Neural progenitor cell (in vitro differentiated cells): Measurements from ENCODE around the gene ADK. TPM values are rescaled to one million over a fixed set of nuclear protein-coding genes. Genes with fewer than 3 reads are reported as not detected.

Source experiments
- DNase-seq: peaks from one replicate; pipeline ENCODE4 v3.0.0-alpha.2; 2016; ENCODE audit warnings: low spot score
- H2AFZ ChIP-seq: fragments of 200-600 bp; sonication (generic); replicated peaks from 2 replicates; pipeline ENCODE4 v1.6.1; 2016; ENCODE audit warnings: antibody characterized with exemption
- H3F3A ChIP-seq: fragments of 200-600 bp; sonication (generic); 2 replicates; pipeline ENCODE4 v1.6.1; 2016; ENCODE audit warnings: antibody characterized with exemption, low read depth
- H3K27ac ChIP-seq: fragments of 200-600 bp; sonication (generic); 2 replicates; pipeline ENCODE4 v1.5.1; 2016; ENCODE audit warnings: mild to moderate bottlenecking
- H3K27me3 ChIP-seq: fragments of 200-600 bp; sonication (generic); 2 replicates; pipeline ENCODE4 v1.6.1; 2016; ENCODE audit warnings: mild to moderate bottlenecking, moderate library complexity
- H3K36me3 ChIP-seq: fragments of 200-600 bp; sonication (generic); 2 replicates; pipeline ENCODE4 v1.5.1; 2016
- H3K4me1 ChIP-seq: fragments of 200-600 bp; sonication (generic); 2 replicates; pipeline ENCODE4 v1.6.1; 2016; ENCODE audit warnings: mixed run types
- H3K4me2 ChIP-seq: fragments of 200-600 bp; sonication (generic); 2 replicates; pipeline ENCODE4 v1.6.1; 2016
- H3K4me3 ChIP-seq: fragments of 200-600 bp; sonication (generic); 2 replicates; pipeline ENCODE4 v1.5.1; 2016
- H3K79me2 ChIP-seq: fragments of 200-600 bp; sonication (generic); 2 replicates; pipeline ENCODE4 v1.6.1; 2016; ENCODE audit warnings: low read depth
- H3K9ac ChIP-seq: fragments of 200-600 bp; sonication (generic); 2 replicates; pipeline ENCODE4 v1.6.1; 2016
- H3K9me3 ChIP-seq: fragments of 200-600 bp; sonication (generic); 2 replicates; pipeline ENCODE4 v1.5.1; 2016; ENCODE audit warnings: low read depth
- H4K20me1 ChIP-seq: fragments of 200-600 bp; sonication (generic); 2 replicates; pipeline ENCODE4 v1.6.1; 2016; ENCODE audit warnings: low read depth
- H3K27ac Mint-ChIP-seq: 3 replicates; pipeline ENCODE4 v1.8.0; 2021; ENCODE audit warnings: mixed read lengths
- H3K27me3 Mint-ChIP-seq: 2 replicates; pipeline ENCODE4 v1.8.0; 2022; ENCODE audit warnings: low read depth, mild to moderate bottlenecking, inconsistent platforms, moderate library complexity, mixed read lengths; ENCODE audit not compliant: insufficient read depth
- H3K36me3 Mint-ChIP-seq: 3 replicates; pipeline ENCODE4 v1.8.0; 2021; ENCODE audit warnings: mixed read lengths
- H3K4me1 Mint-ChIP-seq: 3 replicates; pipeline ENCODE4 v1.8.0; 2021; ENCODE audit warnings: mixed read lengths
- H3K4me3 Mint-ChIP-seq: 3 replicates; pipeline ENCODE4 v1.8.0; 2021; ENCODE audit warnings: mild to moderate bottlenecking, moderate library complexity, mixed read lengths
- H3K9me3 Mint-ChIP-seq: 3 replicates; pipeline ENCODE4 v1.8.0; 2020; ENCODE audit warnings: mixed read lengths
- CTCF ChIP-seq: fragments of 200-600 bp; sonication (generic); IDR thresholded peaks from 2 replicates; pipeline ENCODE4 v1.5.1; 2017; ENCODE audit warnings: antibody characterized with exemption, mild to moderate bottlenecking
- EZH2 ChIP-seq: fragments of 200-600 bp; sonication (generic); IDR thresholded peaks from 2 replicates; pipeline ENCODE4 v1.6.1; 2017; ENCODE audit warnings: antibody characterized with exemption, mild to moderate bottlenecking, moderate library complexity
- EZH2phosphoT487 ChIP-seq: fragments of 200-600 bp; sonication (generic); IDR thresholded peaks from 2 replicates; pipeline ENCODE4 v1.6.1; 2017; ENCODE audit warnings: antibody characterized with exemption
- total RNA-seq: library from RNA; depleted of rRNA; stranded (reverse); fragments of >200 nt; gene quantifications from 2 replicates; pipeline ENCODE4 v1.2.3, GENCODE V29; 2015; ENCODE audit warnings: low replicate concordance

ADK gene
- total RNA-seq, 1 donor from 2014 or later = 50.9 TPM

GRCh38 chr10:74151879-74152722, 1.1 kb downstream of the ADK start:
- no peak overlapping the region for H3K27ac Mint-ChIP-seq
- DNase-seq = no peak

GRCh38 chr10:74153123-74153522, 2.1 kb downstream of the ADK start:
- H2AFZ ChIP-seq = no peak overlapping the region
- H3K36me3 ChIP-seq = no peaks in the 10 kb centered on the region
- Mint-ChIP-seq H3K4me1 (peaks cover 19% of the 10 kb centered on the region), H3K27me3 (no peaks in the 10 kb centered on the region), H3K9me3 (no peaks in the 10 kb centered on the region), H3K4me3 (no peak overlapping the region), H3K36me3 (peaks cover 3% of the 10 kb centered on the region), H3K27ac (no peak overlapping the region)
- H3K79me2 ChIP-seq = peaks cover 92% of the 10 kb centered on the region
- peaks cover 21% of the 10 kb centered on the region for H3K4me1 ChIP-seq
- H3F3A ChIP-seq = peaks cover 20% of the 10 kb centered on the region
- peak; percentile 26 for DNase-seq
- H3K27me3 ChIP-seq = no peaks in the 10 kb centered on the region
- peak overlapping the region; percentile 98 for H3K4me3 ChIP-seq
- no peak overlapping the region for H3K9ac ChIP-seq
- TF ChIP-seq CTCF (peak; percentile 47), EZH2 (no peak), EZH2phosphoT487 (no peak)
- no peaks in the 10 kb centered on the region for H3K9me3 ChIP-seq
- H3K27ac ChIP-seq = no peak overlapping the region
- H3K4me2 ChIP-seq = peak overlapping the region; percentile 84
- H4K20me1 ChIP-seq = peaks cover 6% of the 10 kb centered on the region

More at GRCh38 chr10:74151879-74152722, 1.1 kb downstream of the ADK start:
- Histone ChIP-seq H3K36me3 (no peaks in the 10 kb centered on the region), H3K4me2 (peak overlapping the region; percentile 84), H3F3A (peaks cover 20% of the 10 kb centered on the region), H4K20me1 (peaks cover 6% of the 10 kb centered on the region), H3K27me3 (no peaks in the 10 kb centered on the region), H3K9ac (peak overlapping the region; percentile 63), H3K4me3 (peak overlapping the region; percentile 98), H3K27ac (peak overlapping the region; percentile 94), H2AFZ (peak overlapping the region; percentile 84), H3K4me1 (peaks cover 21% of the 10 kb centered on the region), H3K9me3 (no peaks in the 10 kb centered on the region), H3K79me2 (peaks cover 93% of the 10 kb centered on the region)
- Mint-ChIP-seq H3K4me1 (peaks cover 19% of the 10 kb centered on the region), H3K27me3 (no peaks in the 10 kb centered on the region), H3K9me3 (no peaks in the 10 kb centered on the region), H3K4me3 (no peak overlapping the region), H3K36me3 (peaks cover 5% of the 10 kb centered on the region)
- no peak for TF ChIP-seq EZH2
- TF ChIP-seq CTCF = no peak
- TF ChIP-seq EZH2phosphoT487 = no peak

- Histone ChIP-seq H3K27ac (no peak overlapping the region), H3K36me3 (no peaks in the 10 kb centered on the region), H3K4me1 (peaks cover 21% of the 10 kb centered on the region), H3K27me3 (no peaks in the 10 kb centered on the region), H3K4me3 (no peak overlapping the region), H3K4me2 (peak overlapping the region; percentile 84), H2AFZ (no peak overlapping the region), H3K9ac (no peak overlapping the region), H3K9me3 (no peaks in the 10 kb centered on the region), H4K20me1 (peaks cover 6% of the 10 kb centered on the region), H3F3A (peaks cover 20% of the 10 kb centered on the region), H3K79me2 (peaks cover 92% of the 10 kb centered on the region)
- Mint-ChIP-seq H3K27me3 (no peaks in the 10 kb centered on the region), H3K36me3 (peaks cover 3% of the 10 kb centered on the region), H3K4me3 (no peak overlapping the region), H3K4me1 (peaks cover 19% of the 10 kb centered on the region), H3K9me3 (no peaks in the 10 kb centered on the region), H3K27ac (peak overlapping the region; percentile 30)
- TF ChIP-seq CTCF (no peak), EZH2phosphoT487 (no peak), EZH2 (no peak)
- DNase-seq = no peak
These were observed 2.7 kb downstream of the ADK start for GRCh38 chr10:74153676-74154075.
